A673 (cell line): ENCODE measurements around the gene AP4S1.

Experiments
- CTCF ChIP-seq: fragments of 300-800, 200-600 bp; sonication (generic); conservative IDR thresholded peaks from 2 replicates; pipeline ENCODE4 v1.5.1; 2017; ENCODE audit warnings: low read depth, mild to moderate bottlenecking, antibody characterized with exemption, low read length, moderate library complexity, mixed read lengths
- EZH2 ChIP-seq: fragments of 200-600 bp; sonication (generic); IDR thresholded peaks from 2 replicates; pipeline ENCODE4 v1.6.1; 2017; ENCODE audit warnings: borderline replicate concordance, low read depth, mild to moderate bottlenecking, mixed read lengths, antibody characterized with exemption, low read length; ENCODE audit not compliant: poor library complexity, severe bottlenecking

DNA sequence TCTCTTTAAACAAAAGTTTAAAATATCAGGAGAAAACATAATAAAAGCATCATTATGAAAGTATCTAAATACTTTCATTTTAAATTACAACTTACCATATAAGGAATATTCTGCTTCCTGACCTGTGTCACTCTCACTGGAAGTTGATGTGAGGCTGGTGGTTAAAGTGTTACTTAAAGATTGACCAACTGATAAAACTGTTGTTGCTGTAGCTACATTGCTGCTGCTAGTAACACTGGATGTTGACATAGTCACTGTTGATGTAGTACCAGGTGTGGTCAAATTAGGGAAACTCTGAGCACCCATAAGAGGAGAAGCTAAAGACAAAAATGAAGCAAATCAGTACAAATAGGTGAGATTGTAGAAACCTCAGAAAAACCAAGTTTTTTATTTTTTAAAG, 102.2 kb downstream of the AP4S1 start:
- TF ChIP-seq CTCF = no peak
- TF ChIP-seq EZH2 = no peak
